Measurements from ENCODE around the gene PTPDC1.

GRCh38 chr9:94134629-94135028, 50.4 kb downstream of the PTPDC1 start:
- TF ChIP-seq CTCF (IDR thresholded peaks at IDR 0.05) (no peak), EZH2 (IDR thresholded peaks at IDR 0.05; ENCODE audit: borderline replicate concordance, insufficient read depth, low read depth, low read length, poor library complexity, severe bottlenecking) (no peak)
